ENCODE measurements around the gene PTPRE.

DNA sequence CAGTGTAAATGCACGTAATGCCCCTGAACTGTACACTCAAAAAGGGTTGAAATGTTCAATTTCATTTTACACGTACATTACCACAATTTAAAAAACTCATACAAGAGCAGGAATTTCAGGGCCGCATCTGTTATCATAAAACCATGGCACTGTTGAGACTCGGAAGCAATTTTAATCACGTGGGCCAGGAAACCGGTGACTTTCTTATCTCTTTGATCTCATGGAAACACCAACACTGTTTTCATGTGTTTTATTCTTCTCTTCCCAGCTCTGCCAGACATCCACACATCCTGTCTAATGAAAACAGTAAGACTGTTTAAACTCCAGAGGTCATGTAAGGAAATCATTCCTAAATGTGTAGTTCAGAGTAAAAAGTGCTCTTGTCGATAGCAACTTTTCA lies 35.9 kb downstream of the PTPRE start:
- no peak for TF ChIP-seq ELF4 (CRISPR knock-in tag; IDR thresholded peaks at IDR 0.05; ENCODE audit: low read depth)
- TF ChIP-seq, protein P1, sequence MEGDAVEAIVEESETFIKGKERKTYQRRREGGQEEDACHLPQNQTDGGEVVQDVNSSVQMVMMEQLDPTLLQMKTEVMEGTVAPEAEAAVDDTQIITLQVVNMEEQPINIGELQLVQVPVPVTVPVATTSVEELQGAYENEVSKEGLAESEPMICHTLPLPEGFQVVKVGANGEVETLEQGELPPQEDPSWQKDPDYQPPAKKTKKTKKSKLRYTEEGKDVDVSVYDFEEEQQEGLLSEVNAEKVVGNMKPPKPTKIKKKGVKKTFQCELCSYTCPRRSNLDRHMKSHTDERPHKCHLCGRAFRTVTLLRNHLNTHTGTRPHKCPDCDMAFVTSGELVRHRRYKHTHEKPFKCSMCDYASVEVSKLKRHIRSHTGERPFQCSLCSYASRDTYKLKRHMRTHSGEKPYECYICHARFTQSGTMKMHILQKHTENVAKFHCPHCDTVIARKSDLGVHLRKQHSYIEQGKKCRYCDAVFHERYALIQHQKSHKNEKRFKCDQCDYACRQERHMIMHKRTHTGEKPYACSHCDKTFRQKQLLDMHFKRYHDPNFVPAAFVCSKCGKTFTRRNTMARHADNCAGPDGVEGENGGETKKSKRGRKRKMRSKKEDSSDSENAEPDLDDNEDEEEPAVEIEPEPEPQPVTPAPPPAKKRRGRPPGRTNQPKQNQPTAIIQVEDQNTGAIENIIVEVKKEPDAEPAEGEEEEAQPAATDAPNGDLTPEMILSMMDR (IDR thresholded peaks at IDR 0.05) = no peak
- TF ChIP-seq, protein P2, sequence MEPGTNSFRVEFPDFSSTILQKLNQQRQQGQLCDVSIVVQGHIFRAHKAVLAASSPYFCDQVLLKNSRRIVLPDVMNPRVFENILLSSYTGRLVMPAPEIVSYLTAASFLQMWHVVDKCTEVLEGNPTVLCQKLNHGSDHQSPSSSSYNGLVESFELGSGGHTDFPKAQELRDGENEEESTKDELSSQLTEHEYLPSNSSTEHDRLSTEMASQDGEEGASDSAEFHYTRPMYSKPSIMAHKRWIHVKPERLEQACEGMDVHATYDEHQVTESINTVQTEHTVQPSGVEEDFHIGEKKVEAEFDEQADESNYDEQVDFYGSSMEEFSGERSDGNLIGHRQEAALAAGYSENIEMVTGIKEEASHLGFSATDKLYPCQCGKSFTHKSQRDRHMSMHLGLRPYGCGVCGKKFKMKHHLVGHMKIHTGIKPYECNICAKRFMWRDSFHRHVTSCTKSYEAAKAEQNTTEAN (CRISPR knock-in tag; IDR thresholded peaks at IDR 0.05) = no peak
